Superior temporal gyrus (tissue), 1 donor: ENCODE results near the gene GPSM1.

Experiments
- DNase-seq: peaks from one replicate; pipeline ENCODE4 v3.0.0-alpha.2; 2016; ENCODE audit errors: extremely low spot score

GPSM1 gene, protein sequence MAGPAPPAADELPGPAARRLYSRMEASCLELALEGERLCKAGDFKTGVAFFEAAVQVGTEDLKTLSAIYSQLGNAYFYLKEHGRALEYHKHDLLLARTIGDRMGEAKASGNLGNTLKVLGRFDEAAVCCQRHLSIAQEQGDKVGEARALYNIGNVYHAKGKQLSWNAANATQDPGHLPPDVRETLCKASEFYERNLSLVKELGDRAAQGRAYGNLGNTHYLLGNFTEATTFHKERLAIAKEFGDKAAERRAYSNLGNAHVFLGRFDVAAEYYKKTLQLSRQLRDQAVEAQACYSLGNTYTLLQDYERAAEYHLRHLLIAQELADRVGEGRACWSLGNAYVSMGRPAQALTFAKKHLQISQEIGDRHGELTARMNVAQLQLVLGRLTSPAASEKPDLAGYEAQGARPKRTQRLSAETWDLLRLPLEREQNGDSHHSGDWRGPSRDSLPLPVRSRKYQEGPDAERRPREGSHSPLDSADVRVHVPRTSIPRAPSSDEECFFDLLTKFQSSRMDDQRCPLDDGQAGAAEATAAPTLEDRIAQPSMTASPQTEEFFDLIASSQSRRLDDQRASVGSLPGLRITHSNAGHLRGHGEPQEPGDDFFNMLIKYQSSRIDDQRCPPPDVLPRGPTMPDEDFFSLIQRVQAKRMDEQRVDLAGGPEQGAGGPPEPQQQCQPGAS

DNA sequence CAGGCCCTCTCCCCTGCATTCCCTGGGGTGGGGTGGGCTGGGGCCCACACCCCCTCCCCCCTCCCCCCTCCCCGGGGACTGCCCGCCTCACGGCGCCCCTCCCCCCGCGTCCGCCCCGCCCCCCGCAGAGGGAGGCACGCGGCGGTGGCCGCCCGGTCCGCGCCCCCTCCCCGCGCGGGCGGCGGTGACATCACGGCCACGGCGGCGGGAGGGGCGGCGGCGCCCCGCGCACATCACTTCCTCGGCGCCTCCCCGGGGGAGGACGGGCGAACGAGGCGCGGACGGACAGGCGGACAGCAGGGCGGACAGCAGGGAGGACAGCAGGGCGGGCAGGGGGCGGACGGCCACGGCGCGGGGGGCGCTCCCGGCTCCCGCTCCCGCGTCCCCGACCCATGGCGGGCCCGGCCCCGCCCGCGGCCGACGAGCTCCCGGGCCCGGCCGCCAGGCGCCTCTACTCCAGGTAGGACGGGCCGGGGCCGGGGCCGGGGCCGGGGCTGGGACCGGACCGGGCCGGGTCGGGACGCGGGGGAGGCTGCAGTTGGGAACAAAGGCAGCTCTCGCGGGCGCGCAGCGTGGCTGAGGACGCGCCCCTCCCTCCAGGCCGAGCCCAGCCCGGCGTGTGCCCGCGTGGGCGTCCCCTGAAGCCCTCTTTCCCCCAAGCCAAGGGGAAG is at the start of gene GPSM1:
TSS of gene GPSM1 (plus strand) at position 236 of the 671 bp plus-strand sequence. CDS start at position 393, 157 bp downstream.
- DNase-seq = peak; percentile 22

DNA sequence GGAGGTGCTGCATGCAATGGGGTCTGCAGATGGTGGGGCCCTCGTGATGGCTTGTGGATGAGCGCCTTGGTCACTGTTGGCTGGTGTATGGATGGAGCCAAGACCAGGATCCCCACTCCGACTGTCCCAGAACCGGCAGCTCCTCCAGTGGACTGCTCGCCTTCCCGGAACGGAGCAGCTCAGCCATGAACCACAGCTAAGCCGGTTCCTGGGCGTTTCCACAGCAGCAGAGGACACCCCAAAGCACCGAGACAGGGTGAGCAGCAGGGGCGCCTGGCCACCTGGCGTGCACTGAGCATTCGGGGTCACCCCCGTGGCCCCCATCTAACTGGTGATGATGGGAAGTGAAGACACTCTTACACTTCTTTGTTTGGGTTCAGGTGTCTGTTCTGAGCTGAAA is 49.6 kb upstream of the GPSM1 start:
- no peak for DNase-seq

DNA sequence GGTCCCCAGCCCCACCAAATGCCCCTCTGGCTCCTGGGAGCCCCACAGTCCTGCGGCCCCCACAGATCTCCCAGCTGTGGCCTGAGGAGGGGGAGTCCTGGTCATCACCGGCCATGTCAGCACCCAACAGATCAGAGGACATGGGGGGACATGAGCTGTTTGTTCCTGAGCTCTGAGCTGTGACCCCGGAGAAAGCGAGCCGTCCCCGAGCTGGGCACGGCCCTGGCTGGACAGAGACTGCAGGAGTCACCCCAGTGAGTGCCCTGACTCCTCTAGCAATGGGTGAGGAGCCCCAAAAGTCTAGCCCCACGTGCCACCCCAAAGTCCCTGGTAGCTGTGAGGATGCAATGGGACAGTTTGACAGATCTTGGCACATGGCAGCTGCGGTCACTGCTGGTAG is 49.1 kb upstream of the GPSM1 start:
- DNase-seq = no peak

DNA sequence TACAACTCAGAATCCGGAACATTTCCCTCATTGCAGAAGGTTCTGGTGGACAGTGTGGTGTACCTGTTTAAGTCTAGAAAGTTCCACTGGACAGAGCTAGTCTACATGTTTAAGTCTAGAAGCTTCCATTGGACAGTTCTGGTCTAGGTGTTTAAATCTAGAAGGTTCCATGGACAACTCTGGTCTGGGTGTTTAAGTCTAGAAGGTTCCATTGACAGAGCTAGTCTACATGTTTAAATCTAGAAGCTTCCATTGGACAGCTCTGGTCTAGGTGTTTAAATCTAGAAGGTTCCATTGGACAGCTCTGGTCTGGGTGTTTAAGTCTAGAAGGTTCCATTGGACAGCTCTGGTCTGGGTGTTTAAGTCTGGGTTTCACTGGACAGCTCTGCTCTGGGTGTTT is 48.4 kb upstream of the GPSM1 start:
- DNase-seq = no peak

DNA sequence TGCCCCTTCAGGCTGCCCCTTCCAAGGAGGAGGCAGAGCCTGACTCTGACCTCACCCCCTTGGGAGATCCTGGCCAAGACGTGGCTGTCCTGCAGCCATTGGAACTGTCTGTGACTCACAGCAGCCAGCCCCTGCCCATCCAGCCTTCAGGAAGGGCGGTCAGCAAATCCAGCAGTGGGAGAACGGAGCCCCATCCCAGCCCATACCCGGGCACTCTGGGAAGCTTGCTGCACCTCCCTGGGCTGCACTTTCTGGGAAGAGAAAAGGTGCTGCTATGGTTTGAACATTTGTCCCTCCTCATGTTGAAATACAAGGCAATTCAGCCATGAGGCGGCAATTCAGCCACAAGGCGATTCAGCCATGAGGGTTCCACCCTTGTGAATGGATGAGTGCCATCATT is 47.9 kb upstream of the GPSM1 start:
- DNase-seq = no peak

DNA sequence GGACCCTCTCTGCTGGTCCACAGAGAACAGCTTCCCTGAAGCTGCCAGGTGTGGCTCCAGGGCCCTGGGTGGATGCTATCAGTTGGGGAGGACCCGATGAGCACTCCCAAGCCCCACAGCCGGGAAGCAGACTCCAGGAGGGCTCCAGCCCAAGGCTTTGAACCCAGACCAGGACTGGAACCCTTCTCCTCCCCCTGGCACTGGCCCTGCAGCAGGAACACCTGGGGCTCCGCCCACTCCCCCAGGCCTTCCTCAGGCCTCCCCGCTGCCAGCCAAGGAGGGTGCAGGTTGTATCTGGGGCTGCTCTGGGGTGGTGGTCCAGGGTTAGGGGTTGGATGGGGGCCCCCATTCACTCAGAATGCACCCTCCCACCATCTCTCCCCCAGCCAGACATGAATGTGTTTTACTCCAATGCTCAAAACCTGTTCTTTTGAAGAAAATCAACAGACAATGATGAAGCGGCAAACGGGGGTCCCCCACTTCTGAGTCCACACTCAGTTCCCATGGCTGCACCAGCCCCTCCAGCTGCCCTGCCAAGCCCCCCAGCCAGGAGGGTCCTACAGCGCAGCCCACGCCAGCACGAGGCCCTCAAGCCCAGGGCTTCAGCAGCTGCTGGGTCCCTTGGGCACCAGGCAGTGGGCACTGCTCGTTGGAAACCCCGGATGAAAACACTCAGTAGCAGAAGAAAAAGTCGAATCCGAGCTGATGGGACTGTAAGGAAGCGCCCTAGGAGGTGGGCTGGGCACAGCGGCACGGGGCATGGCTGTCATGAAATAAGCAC is 46.6 kb upstream of the GPSM1 start:
- DNase-seq = no peak

DNA sequence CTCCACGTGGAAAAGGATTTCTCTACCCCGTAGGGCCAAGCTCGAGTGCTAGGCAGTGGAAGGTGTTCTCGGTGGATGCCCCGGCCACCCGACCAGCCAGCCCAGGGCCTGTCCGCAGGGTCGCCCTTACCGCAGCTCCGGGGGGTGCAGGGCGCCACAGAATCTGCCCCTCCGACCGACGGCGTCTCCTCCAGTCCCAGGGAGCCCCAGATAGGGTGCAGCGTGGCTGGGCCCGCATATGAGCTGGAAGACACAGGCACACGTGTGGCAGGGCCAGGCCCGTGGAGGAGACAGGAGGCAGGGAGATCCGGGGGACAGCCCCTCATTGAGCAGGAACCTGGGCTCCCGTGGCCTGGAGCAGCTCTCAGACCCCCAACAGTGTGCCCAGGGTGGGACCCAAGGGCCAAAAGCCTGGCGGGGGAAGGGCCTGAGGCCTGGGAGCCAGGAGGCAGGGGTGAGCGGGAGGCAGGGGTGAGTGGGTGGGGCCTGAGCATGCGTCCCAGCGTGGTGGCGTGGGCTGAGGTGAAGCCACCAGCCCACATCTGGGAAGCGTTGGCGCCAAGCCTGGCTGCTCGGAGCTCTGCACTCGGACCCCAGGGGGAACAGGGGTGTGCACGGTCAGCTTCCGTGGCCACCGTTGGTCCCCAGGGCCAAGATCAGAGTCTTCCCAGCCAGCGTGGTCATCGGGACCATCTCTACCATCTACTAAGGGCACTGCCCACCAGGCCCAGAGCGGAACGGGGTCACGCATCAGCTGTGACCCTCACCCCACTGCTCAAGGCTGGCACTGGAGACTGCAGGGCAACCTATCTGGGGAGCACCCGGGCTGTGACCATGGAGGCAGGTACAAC is 45.7 kb upstream of the GPSM1 start:
- no peak for DNase-seq

DNA sequence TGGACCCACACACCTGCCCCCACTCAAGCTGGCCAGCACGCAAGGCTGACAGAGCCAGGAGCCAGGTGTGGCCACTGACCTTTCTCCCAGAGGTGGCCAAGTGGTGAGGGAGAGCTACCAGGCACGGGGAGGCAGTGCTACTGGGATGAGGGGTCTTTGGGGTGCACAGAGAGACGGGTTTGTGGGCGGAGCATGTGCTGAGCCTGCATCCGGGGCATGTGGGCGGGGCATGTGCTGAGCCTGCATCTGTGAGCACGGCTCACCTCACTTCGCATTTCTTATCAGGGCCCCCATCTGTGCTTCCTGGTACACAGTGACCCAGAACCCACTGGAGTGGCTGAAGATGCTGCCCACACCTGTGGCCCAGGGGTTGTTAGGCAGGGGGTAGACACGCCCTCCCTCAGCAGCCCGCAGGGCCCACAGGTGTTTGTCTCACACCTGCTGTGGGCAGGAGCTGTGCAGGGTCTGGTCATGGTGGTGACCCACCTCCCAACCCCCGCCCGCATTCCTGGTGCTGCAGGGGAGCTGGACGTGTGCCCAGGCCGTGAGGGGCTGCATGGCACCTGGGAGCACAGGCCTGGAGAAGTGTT is 45.0 kb upstream of the GPSM1 start:
- no peak for DNase-seq

DNA sequence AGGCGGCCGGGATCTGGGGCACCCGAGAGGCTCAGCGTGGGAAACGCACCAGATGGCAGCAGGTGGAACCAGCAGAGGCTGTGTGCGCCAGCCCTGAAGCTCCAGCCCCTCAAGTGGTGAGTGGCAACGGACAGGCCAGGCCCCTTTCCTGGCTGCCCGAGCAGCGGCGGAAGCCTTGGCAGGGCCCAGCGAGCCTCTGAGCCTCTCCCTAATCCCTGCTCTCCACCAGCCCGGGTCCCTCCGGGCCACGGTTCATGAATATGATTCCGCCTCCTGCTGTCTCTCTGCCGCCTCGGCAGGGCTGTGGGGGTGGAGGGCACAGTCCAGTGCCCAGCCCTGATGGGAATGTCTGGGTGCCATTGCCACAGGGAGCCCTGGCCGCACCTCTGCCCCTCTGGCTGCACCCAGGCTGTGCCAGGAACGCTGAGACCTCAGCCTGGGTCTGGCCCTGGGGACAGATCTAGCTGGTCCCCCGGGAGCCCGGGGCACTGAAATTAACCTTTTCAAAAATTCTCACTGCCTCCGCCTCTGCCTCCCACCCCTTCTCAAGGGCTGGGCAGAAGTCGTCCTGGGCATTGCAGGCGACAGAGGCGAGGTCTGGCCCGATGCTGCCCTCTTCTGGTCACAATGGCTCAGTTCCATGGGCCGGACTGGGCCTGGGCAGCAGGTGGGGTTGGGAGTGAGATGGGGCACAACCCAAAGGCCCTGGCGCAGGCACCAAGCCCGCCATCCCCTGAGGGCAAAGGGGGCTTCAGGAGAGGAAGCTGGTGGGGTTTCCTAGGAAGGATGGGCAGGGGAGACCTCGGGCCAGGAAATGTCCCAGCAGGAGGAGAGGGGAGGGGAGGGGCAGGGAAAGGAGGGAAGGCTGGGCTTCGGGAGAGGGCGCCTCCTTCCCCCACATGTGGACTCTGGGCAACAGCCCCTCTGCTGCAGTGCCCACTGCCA is 43.8 kb upstream of the GPSM1 start:
- peak; percentile 81 for DNase-seq

DNA sequence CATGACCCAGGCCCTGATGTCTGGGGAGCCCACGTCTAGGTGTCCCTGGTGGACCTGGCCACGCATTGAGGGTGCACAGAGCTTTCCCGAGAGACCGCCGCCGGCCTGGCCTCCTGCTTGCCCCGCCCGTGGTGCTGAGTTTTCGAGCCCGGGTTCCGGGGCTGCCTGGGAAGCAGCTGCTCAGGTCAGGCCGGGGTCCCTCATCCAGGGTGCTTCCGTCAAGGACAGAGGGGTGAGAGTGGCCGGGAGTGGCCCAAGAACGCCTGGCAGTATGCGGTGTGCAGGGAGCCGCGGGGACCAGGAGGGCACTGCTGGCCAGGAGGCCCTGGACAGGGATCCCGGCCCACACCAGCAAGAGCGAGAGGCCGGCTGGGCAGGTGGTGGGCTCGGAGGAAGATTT is 43.0 kb upstream of the GPSM1 start:
- no peak for DNase-seq

DNA sequence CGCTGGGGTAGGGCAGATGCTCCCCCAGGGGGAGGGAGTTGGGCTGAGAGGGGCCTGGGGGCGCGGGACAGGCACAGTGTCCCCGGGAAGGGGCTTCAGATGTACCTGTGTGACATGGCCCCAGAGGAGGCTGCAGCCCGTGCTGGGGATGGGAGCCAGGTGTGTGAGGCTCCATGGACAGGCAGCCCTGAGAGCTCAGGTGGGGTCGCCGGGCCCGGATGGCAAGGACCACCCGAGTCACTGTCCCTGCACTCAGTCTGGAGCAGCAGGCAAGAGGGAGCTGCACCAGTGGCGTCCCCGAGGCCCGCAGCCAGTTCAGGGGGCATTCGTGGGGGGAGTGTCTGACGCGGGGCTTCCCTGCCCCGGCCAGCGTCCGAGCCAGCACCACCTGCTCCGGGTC is 42.4 kb upstream of the GPSM1 start:
- DNase-seq = no peak

DNA sequence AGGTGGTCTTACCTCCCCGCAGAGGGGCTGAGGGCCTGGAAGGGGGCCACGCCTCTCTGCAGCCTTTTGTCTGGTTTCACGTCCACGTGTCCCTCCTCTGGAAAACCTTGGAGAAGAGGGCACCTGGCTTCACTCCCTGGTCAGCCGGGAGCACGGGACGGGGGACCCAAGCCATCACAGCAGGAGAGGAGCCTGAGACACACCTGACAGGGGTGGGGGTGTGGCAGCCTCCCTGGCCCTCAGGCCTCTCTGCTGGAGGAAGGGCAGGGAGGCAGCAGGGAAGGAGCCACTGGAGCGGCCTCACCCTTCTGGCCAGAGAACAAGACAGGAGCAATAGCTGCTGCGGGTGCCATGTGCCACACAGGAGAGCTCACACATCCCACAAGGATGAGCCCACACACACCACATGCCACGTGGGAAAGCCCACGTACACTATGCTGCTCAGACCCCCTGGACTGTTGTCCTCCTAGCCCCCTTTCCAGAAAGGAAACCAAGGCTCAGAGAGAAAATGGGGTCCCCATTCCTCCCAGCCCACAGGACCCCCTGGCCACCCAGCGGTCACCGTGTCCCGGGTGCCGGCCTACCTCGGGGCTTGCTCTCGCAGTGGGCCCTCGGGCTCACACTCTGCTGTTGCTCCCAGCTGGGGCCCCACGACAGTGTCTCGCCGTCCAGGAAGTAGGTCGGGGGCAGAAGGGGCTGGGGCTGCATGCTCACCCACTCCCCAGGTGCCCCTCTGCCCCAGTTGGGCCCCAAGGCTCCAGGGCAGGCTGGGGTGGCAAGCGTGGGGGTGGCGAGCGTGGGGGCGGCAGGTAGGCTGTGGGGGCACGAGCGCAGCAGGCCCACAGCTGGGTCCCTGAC is 41.6 kb upstream of the GPSM1 start:
- DNase-seq = no peak

DNA sequence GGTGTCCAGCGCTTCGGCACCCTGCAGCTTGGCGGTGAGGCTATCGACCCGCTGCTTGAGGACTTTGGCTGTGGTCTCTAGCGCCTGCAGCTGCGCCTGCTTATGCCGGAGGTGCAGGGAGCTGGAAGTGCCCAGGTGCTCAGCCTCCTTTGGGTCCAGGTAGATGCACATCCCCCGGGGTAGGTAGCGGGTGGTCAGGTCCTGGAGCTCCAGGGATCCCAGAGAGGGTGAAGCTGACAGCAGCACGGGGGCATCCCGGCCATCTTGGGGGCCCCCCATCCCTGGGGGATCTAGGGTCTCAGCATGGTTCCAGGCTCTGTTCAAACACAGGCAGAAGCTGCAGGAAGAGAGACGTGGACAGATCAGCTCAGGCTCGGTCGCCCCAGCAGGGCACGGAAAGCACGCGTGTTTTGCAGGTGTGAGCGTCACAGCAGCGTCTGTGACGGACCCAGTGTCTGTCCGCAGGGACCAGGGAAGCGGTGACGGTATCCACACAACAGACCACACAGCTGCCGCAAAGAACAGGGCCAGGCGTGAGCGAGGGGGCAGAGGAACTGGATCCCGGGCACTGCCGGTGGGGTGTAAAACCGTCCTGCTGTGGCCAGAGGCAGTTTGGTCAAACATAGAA is 40.9 kb upstream of the GPSM1 start:
- no peak for DNase-seq

DNA sequence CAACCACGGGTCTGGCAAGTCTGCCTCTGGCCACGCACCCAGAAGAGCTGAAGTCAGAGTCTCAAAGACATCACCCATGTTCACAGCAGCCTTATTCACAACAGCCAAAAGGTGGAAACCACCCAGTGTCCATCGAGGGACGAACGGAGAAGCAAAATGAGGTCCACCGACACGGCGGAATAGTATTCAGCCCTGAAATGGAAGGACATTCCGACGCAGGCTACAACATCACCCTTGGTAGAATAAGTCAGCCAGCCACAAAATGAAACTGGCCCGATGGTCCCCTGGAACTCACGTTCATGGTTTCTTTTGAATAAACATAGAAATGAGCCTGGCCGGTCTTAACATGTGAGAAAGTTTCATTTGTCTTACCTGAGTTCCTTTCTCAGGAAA is 40.4 kb upstream of the GPSM1 start:
- DNase-seq = no peak

DNA sequence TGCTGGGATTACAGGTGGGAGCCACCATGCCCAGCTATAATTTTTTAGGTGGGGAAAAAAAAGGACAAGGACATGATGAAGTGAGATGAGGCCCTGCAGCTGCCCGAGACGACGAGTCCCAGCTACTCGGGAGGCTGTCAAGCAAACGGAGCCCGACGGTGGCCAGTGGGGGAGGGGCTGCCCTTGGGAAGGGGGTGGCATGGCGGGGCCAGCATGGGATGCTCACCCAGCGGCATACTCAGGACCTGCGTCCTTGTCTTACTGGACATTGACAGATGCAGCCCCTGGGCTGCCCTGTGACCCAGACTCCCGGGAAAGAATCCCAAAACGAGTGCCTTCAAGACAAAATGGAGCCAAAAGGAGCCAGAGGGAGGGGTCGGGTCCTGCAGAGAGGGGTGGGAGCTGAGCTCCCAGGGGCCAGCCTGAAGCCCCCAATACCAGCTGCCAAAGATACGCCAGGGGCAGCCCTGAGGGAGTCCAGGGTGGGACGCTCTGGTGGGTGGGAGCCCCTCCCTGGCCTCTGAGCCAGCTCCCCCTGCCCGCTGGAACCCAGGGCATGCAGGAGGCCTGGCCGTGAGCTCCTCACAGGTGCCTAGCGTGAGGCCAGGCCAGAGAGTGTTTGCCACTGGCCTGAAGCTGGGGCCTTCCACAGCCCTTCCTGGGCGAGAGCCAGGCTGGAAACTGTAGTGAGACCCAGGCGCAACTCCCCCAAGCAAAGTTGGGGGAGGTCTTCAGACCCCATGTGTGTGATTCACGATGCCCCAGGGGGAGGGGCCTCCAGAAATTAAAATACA is 39.2 kb upstream of the GPSM1 start:
- no peak for DNase-seq

DNA sequence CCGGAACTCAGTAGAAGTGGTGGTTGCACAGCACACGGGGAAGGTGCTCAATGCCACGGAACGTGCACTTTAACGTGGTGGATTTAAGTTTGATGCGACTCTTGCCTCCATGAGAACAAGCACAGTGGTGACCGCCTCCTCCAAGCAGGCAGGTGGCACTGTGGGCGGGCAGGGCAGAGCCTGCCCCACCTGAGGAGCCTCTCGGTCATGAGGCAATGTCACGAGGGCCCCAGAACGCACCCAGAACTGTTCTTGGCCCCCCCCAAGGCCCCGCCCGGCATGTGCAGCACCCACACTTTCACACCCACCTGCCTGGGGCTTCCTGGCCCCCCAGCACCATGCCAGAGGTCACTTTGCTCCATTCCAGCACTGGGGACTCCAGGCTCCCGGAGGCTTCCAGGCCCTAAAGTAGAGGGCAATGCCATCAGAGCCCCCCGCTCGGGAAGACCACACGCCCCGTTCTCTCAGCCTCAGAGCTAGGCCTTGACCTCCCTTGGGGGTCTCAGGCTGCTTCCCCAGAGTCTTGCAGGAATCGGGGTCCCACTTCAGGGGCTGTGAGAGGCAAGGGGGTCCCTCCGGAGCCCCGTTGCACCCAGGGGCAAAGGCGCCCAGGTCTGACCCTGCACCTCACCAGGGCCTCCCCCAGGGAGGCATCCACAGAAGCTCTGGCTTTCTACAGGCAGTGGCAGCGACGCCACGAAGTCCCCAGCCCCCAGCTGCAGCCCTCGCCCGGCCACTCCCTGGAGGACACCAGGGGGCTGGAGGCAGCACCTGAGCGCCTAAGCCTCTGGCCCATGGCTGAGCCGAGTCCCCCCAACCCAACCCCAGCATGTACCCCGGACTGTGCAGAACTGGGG is 37.5 kb upstream of the GPSM1 start:
- DNase-seq = no peak
